Neural progenitor cell (in vitro differentiated cells): ENCODE data around the gene ZNF577. TPM values are rescaled to one million over a fixed set of nuclear protein-coding genes. Genes with fewer than 3 reads are reported as not detected.
"Not testable (repeated sequence)": the region's sequence is repeated elsewhere in the genome, so short reads cannot be mapped to it uniquely, and the experiment has no call there.

ENCODE experiments used
- DNase-seq: peaks from one replicate; pipeline ENCODE4 v3.0.0-alpha.2; 2016; ENCODE audit warnings: low spot score
- H2AFZ ChIP-seq: fragments of 200-600 bp; sonication (generic); replicated peaks from 2 replicates; pipeline ENCODE4 v1.6.1; 2016; ENCODE audit warnings: antibody characterized with exemption
- H3F3A ChIP-seq: fragments of 200-600 bp; sonication (generic); 2 replicates; pipeline ENCODE4 v1.6.1; 2016; ENCODE audit warnings: antibody characterized with exemption, low read depth
- H3K27ac ChIP-seq: fragments of 200-600 bp; sonication (generic); 2 replicates; pipeline ENCODE4 v1.5.1; 2016; ENCODE audit warnings: mild to moderate bottlenecking
- H3K27me3 ChIP-seq: fragments of 200-600 bp; sonication (generic); 2 replicates; pipeline ENCODE4 v1.6.1; 2016; ENCODE audit warnings: mild to moderate bottlenecking, moderate library complexity
- H3K36me3 ChIP-seq: fragments of 200-600 bp; sonication (generic); 2 replicates; pipeline ENCODE4 v1.5.1; 2016
- H3K4me1 ChIP-seq: fragments of 200-600 bp; sonication (generic); 2 replicates; pipeline ENCODE4 v1.6.1; 2016; ENCODE audit warnings: mixed run types
- H3K4me2 ChIP-seq: fragments of 200-600 bp; sonication (generic); 2 replicates; pipeline ENCODE4 v1.6.1; 2016
- H3K4me3 ChIP-seq: fragments of 200-600 bp; sonication (generic); 2 replicates; pipeline ENCODE4 v1.5.1; 2016
- H3K79me2 ChIP-seq: fragments of 200-600 bp; sonication (generic); 2 replicates; pipeline ENCODE4 v1.6.1; 2016; ENCODE audit warnings: low read depth
- H3K9ac ChIP-seq: fragments of 200-600 bp; sonication (generic); 2 replicates; pipeline ENCODE4 v1.6.1; 2016
- H3K9me3 ChIP-seq: fragments of 200-600 bp; sonication (generic); 2 replicates; pipeline ENCODE4 v1.5.1; 2016; ENCODE audit warnings: low read depth
- H4K20me1 ChIP-seq: fragments of 200-600 bp; sonication (generic); 2 replicates; pipeline ENCODE4 v1.6.1; 2016; ENCODE audit warnings: low read depth
- H3K27ac Mint-ChIP-seq: 3 replicates; pipeline ENCODE4 v1.8.0; 2021; ENCODE audit warnings: mixed read lengths
- H3K27me3 Mint-ChIP-seq: 2 replicates; pipeline ENCODE4 v1.8.0; 2022; ENCODE audit warnings: low read depth, mild to moderate bottlenecking, inconsistent platforms, moderate library complexity, mixed read lengths; ENCODE audit not compliant: insufficient read depth
- H3K36me3 Mint-ChIP-seq: 3 replicates; pipeline ENCODE4 v1.8.0; 2021; ENCODE audit warnings: mixed read lengths
- H3K4me1 Mint-ChIP-seq: 3 replicates; pipeline ENCODE4 v1.8.0; 2021; ENCODE audit warnings: mixed read lengths
- H3K4me3 Mint-ChIP-seq: 3 replicates; pipeline ENCODE4 v1.8.0; 2021; ENCODE audit warnings: mild to moderate bottlenecking, moderate library complexity, mixed read lengths
- H3K9me3 Mint-ChIP-seq: 3 replicates; pipeline ENCODE4 v1.8.0; 2020; ENCODE audit warnings: mixed read lengths
- CTCF ChIP-seq: fragments of 200-600 bp; sonication (generic); IDR thresholded peaks from 2 replicates; pipeline ENCODE4 v1.5.1; 2017; ENCODE audit warnings: antibody characterized with exemption, mild to moderate bottlenecking
- EZH2 ChIP-seq: fragments of 200-600 bp; sonication (generic); IDR thresholded peaks from 2 replicates; pipeline ENCODE4 v1.6.1; 2017; ENCODE audit warnings: antibody characterized with exemption, mild to moderate bottlenecking, moderate library complexity
- EZH2phosphoT487 ChIP-seq: fragments of 200-600 bp; sonication (generic); IDR thresholded peaks from 2 replicates; pipeline ENCODE4 v1.6.1; 2017; ENCODE audit warnings: antibody characterized with exemption
- total RNA-seq: library from RNA; depleted of rRNA; stranded (reverse); fragments of >200 nt; gene quantifications from 2 replicates; pipeline ENCODE4 v1.2.3, GENCODE V29; 2015; ENCODE audit warnings: low replicate concordance

The ZNF577 gene
- total RNA-seq, 1 donor from 2014 or later: 47.7 TPM

- H3F3A ChIP-seq: no peaks in the 10 kb centered on the region
- no peak overlapping the region for H3K27ac Mint-ChIP-seq
- TF ChIP-seq EZH2phosphoT487 (no peak), CTCF (no peak), EZH2 (no peak)
- no peak overlapping the region for H3K27ac ChIP-seq
- H3K36me3 ChIP-seq: no peaks in the 10 kb centered on the region
- peaks cover 6% of the 10 kb centered on the region for H3K27me3 Mint-ChIP-seq
- H3K9ac ChIP-seq: no peak overlapping the region
- no peaks in the 10 kb centered on the region for H3K4me1 ChIP-seq
- H3K9me3 Mint-ChIP-seq: peaks cover 76% of the 10 kb centered on the region
- no peak overlapping the region for H3K4me2 ChIP-seq
- H3K4me3 Mint-ChIP-seq: no peak overlapping the region
- H3K27me3 ChIP-seq: no peaks in the 10 kb centered on the region
- H3K4me1 Mint-ChIP-seq: no peaks in the 10 kb centered on the region
- H3K79me2 ChIP-seq: no peaks in the 10 kb centered on the region
- DNase-seq: no peak
- H2AFZ ChIP-seq: no peak overlapping the region
- H3K4me3 ChIP-seq: no peak overlapping the region
- no peaks in the 10 kb centered on the region for H4K20me1 ChIP-seq
- peaks cover 37% of the 10 kb centered on the region for H3K9me3 ChIP-seq
- peaks cover 4% of the 10 kb centered on the region for H3K36me3 Mint-ChIP-seq
These were observed 31.9 kb upstream of the ZNF577 start for GRCh38 chr19:51919606-51920005.

GRCh38 chr19:51916167-51916566, 28.4 kb upstream of the ZNF577 start:
- H3K27me3 Mint-ChIP-seq: peaks cover 4% of the 10 kb centered on the region
- no peak overlapping the region for H3K4me3 ChIP-seq
- no peak overlapping the region for H3K4me3 Mint-ChIP-seq
- no peak for DNase-seq
- no peak overlapping the region for H2AFZ ChIP-seq
- H3K27ac Mint-ChIP-seq: no peak overlapping the region
- no peaks in the 10 kb centered on the region for H3K79me2 ChIP-seq
- no peak overlapping the region for H3K27ac ChIP-seq
- no peak overlapping the region for H3K4me2 ChIP-seq
- no peaks in the 10 kb centered on the region for H3K36me3 ChIP-seq
- TF ChIP-seq EZH2 (no peak), CTCF (no peak), EZH2phosphoT487 (no peak)
- H3K9ac ChIP-seq: no peak overlapping the region
- peaks cover 62% of the 10 kb centered on the region for H3K9me3 Mint-ChIP-seq
- peaks cover 34% of the 10 kb centered on the region for H3K9me3 ChIP-seq
- no peaks in the 10 kb centered on the region for H4K20me1 ChIP-seq
- no peaks in the 10 kb centered on the region for H3K27me3 ChIP-seq
- H3K36me3 Mint-ChIP-seq: no peaks in the 10 kb centered on the region
- no peaks in the 10 kb centered on the region for H3K4me1 ChIP-seq
- no peaks in the 10 kb centered on the region for H3F3A ChIP-seq
- no peaks in the 10 kb centered on the region for H3K4me1 Mint-ChIP-seq

- Histone ChIP-seq H4K20me1 (no peaks in the 10 kb centered on the region), H3K9me3 (peaks cover 27% of the 10 kb centered on the region), H3K79me2 (no peaks in the 10 kb centered on the region), H3K4me2 (no peak overlapping the region), H2AFZ (no peak overlapping the region), H3K4me1 (no peaks in the 10 kb centered on the region), H3F3A (no peaks in the 10 kb centered on the region), H3K27me3 (no peaks in the 10 kb centered on the region), H3K36me3 (no peaks in the 10 kb centered on the region), H3K4me3 (no peak overlapping the region), H3K9ac (no peak overlapping the region), H3K27ac (no peak overlapping the region)
- no peaks in the 10 kb centered on the region for H3K36me3 Mint-ChIP-seq
- H3K27me3 Mint-ChIP-seq: peaks cover 2% of the 10 kb centered on the region
- no peak for DNase-seq
- no peak overlapping the region for H3K4me3 Mint-ChIP-seq
- H3K27ac Mint-ChIP-seq: no peak overlapping the region
- peaks cover 58% of the 10 kb centered on the region for H3K9me3 Mint-ChIP-seq
- TF ChIP-seq EZH2 (no peak), EZH2phosphoT487 (no peak), CTCF (no peak)
- no peaks in the 10 kb centered on the region for H3K4me1 Mint-ChIP-seq
These were observed 27.6 kb upstream of the ZNF577 start for GRCh38 chr19:51915324-51915867.

GRCh38 chr19:51907981-51908380, 20.2 kb upstream of the ZNF577 start:
- not testable (repeated sequence) for H3K4me2 ChIP-seq, H4K20me1 ChIP-seq, H3K4me1 Mint-ChIP-seq, H3K36me3 ChIP-seq, DNase-seq, H3K27ac Mint-ChIP-seq, H3K9ac ChIP-seq, H3F3A ChIP-seq, H2AFZ ChIP-seq, H3K27ac ChIP-seq, H3K4me1 ChIP-seq, H3K27me3 Mint-ChIP-seq, H3K4me3 ChIP-seq
- peaks cover 10% of the 10 kb centered on the region for H3K9me3 ChIP-seq
- Mint-ChIP-seq H3K9me3 (peaks cover 67% of the 10 kb centered on the region), H3K4me3 (peak overlapping the region; percentile 1), H3K36me3 (peaks cover 18% of the 10 kb centered on the region)
- H3K79me2 ChIP-seq: peaks cover 19% of the 10 kb centered on the region
- H3K27me3 ChIP-seq: peaks cover 11% of the 10 kb centered on the region

- peaks cover 32% of the 10 kb centered on the region for H3K36me3 Mint-ChIP-seq
- H3K9me3 ChIP-seq: peaks cover 16% of the 10 kb centered on the region
- not testable (repeated sequence) for H3F3A ChIP-seq, H3K4me3 Mint-ChIP-seq, H3K4me1 ChIP-seq, H3K4me2 ChIP-seq, H4K20me1 ChIP-seq, DNase-seq, H3K27ac Mint-ChIP-seq, H3K27me3 Mint-ChIP-seq, H3K27ac ChIP-seq, H3K4me1 Mint-ChIP-seq, H3K9ac ChIP-seq, H3K4me3 ChIP-seq
- H3K36me3 ChIP-seq: peaks cover 15% of the 10 kb centered on the region
- peaks cover 38% of the 10 kb centered on the region for H3K79me2 ChIP-seq
- peaks cover 11% of the 10 kb centered on the region for H3K27me3 ChIP-seq
- peak overlapping the region; percentile 63 for H2AFZ ChIP-seq
- peaks cover 75% of the 10 kb centered on the region for H3K9me3 Mint-ChIP-seq
These were observed 18.4 kb upstream of the ZNF577 start for GRCh38 chr19:51906108-51906507.

GRCh38 chr19:51905639-51906038, 17.9 kb upstream of the ZNF577 start:
- not testable (repeated sequence) for H3K27ac ChIP-seq, H3K27ac Mint-ChIP-seq, H3K4me1 ChIP-seq, H3F3A ChIP-seq, H3K27me3 Mint-ChIP-seq, H3K9ac ChIP-seq, H3K4me2 ChIP-seq, H3K4me1 Mint-ChIP-seq, H3K4me3 ChIP-seq, H4K20me1 ChIP-seq, DNase-seq
- Mint-ChIP-seq H3K4me3 (peak overlapping the region; percentile 100), H3K9me3 (peaks cover 78% of the 10 kb centered on the region), H3K36me3 (peaks cover 37% of the 10 kb centered on the region)
- peaks cover 16% of the 10 kb centered on the region for H3K9me3 ChIP-seq
- H2AFZ ChIP-seq: peak overlapping the region; percentile 63
- peaks cover 16% of the 10 kb centered on the region for H3K36me3 ChIP-seq
- peaks cover 11% of the 10 kb centered on the region for H3K27me3 ChIP-seq
- H3K79me2 ChIP-seq: peaks cover 42% of the 10 kb centered on the region
